Immature natural killer cell (primary cell): ENCODE results near the gene IL17RC. TPM values are rescaled to one million over a fixed set of nuclear protein-coding genes. Genes with fewer than 3 reads are reported as not detected.
"Not testable (repeated sequence)": the region's sequence is repeated elsewhere in the genome, so short reads cannot be mapped to it uniquely, and the experiment has no call there.

Source experiments
- DNase-seq, 3 donors: peaks; one replicate each; pipeline ENCODE4 v3.0.0; 2022; ENCODE audit warnings: mixed read lengths in 1 of 3
- H3K27ac Mint-ChIP-seq, 6 donors: one replicate each; pipeline ENCODE4 v1.8.0; 2020; ENCODE audit warnings: mixed read lengths in 6 of 6, mild to moderate bottlenecking in 5 of 6, inconsistent platforms in 4 of 6, moderate library complexity in 3 of 6
- H3K27me3 Mint-ChIP-seq, 3 donors: one replicate each; pipeline ENCODE4 v1.8.0; 2020 to 2021; ENCODE audit warnings: low read depth in 3 of 3, mild to moderate bottlenecking in 3 of 3, mixed read lengths in 3 of 3, moderate library complexity in 3 of 3, inconsistent platforms in 1 of 3
- H3K36me3 Mint-ChIP-seq, 3 donors: one replicate each; pipeline ENCODE4 v1.8.0; 2020; ENCODE audit warnings: mixed read lengths in 3 of 3, inconsistent platforms in 2 of 3, mild to moderate bottlenecking in 2 of 3
- H3K4me1 Mint-ChIP-seq, 2 donors: one replicate each; pipeline ENCODE4 v1.8.0; 2020; ENCODE audit warnings: inconsistent platforms in 2 of 2, mild to moderate bottlenecking in 2 of 2, mixed read lengths in 2 of 2, moderate library complexity in 1 of 2
- H3K4me3 Mint-ChIP-seq, 5 donors: one replicate each; pipeline ENCODE4 v1.8.0; 2020; ENCODE audit warnings: mild to moderate bottlenecking in 5 of 5, mixed read lengths in 5 of 5, inconsistent platforms in 3 of 5, moderate library complexity in 3 of 5
- H3K9me3 Mint-ChIP-seq, 6 donors: one replicate each; pipeline ENCODE4 v1.8.0; 2020; ENCODE audit warnings: mild to moderate bottlenecking in 6 of 6, mixed read lengths in 6 of 6, inconsistent platforms in 4 of 6, moderate library complexity in 3 of 6
- polyA plus RNA-seq, 3 donors: library from polyadenylated mRNA; unstranded; fragments of 300-500 nt; fragmentation: Illumina TruSeq; gene quantifications; one replicate each; pipeline ENCODE4 v1.2.3, GENCODE V29; 2021

The IL17RC gene, protein sequence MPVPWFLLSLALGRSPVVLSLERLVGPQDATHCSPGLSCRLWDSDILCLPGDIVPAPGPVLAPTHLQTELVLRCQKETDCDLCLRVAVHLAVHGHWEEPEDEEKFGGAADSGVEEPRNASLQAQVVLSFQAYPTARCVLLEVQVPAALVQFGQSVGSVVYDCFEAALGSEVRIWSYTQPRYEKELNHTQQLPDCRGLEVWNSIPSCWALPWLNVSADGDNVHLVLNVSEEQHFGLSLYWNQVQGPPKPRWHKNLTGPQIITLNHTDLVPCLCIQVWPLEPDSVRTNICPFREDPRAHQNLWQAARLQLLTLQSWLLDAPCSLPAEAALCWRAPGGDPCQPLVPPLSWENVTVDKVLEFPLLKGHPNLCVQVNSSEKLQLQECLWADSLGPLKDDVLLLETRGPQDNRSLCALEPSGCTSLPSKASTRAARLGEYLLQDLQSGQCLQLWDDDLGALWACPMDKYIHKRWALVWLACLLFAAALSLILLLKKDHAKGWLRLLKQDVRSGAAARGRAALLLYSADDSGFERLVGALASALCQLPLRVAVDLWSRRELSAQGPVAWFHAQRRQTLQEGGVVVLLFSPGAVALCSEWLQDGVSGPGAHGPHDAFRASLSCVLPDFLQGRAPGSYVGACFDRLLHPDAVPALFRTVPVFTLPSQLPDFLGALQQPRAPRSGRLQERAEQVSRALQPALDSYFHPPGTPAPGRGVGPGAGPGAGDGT
- 10 to 100 TPM in 2 of 3 donors, 1 to 10 TPM in 1; 1.7 to 16.5 (median 12.6) TPM for polyA plus RNA-seq

DNA sequence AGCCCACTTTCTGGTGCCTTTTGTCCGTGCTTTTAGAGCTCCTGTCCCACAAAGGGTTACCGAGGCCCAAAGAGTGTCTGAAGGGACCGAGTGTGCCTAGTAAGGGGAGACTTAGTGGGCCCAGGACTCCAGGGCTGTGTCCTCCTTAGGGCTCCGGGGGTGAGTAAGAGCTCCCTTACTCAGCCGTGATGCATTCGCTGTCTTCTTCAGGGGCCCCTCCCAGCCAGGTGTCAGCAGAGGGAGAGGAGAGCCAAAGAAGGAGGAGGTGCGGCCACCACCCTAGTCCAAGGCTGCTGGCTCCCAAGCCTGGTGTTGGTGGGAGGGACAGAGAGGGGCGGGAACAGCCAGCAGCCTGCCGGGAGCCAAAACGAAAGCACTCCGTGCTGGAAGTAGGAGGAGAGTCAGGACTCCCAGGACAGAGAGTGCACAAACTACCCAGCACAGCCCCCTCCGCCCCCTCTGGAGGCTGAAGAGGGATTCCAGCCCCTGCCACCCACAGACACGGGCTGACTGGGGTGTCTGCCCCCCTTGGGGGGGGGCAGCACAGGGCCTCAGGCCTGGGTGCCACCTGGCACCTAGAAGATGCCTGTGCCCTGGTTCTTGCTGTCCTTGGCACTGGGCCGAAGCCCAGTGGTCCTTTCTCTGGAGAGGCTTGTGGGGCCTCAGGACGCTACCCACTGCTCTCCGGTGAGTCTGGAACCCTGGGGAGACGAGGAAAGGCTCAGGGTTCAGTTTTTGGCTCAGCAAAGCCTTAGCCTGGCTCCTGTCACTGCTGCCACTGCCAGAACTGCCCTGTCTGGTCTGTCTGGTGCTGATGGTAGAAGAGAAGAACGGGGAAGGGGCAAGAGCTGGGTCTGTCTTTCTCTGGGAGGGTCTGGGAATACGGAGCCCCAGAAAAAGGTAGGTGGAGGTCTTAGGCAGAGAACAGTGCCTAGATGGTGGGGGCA is at the start of gene IL17RC:
TSS of gene IL17RC (plus strand) at position 365 of the 947 bp plus-strand sequence. CDS start at position 583, 218 bp downstream.
- Mint-ChIP-seq H3K27ac (peak within 1 kb of the TSS in 1 of 6 donors; percentile 12), H3K36me3 (no peaks in the 10 kb centered on the region), H3K4me1 (peaks cover 10 to 14% of the 10 kb centered on the region in 2 donors), H3K27me3 (peaks cover 0 to 6% (median 6%) of the 10 kb centered on the region in 3 donors), H3K4me3 (peak within 1 kb of the TSS; percentile 72 to 81 (median 79)), H3K9me3 (no peaks in the 10 kb centered on the region)
- DNase-seq = no peak

DNA sequence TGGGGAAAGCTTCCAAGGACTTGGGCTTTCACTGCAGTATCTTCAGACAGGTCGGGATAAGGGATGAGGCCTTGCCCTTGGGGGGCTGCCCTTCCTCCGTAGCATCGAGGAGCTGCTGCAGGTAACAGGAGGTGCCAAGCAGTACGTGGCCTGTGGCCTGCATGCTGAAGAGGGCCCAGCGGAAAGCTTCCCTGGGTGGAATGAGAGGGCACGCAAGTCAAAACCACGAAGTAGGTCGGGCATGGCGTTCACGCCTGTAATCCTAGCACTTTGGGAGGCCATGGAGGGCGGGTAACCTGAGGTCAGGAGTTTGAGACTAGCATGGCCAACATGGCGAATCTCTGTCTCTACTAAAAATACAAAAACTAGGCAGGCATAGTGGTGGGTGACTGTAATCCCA is 49.8 kb upstream of the IL17RC start:
- Mint-ChIP-seq H3K9me3 (no peaks in the 10 kb centered on the region), H3K4me1 (peaks cover 3 to 7% of the 10 kb centered on the region in 2 donors), H3K4me3 (no peak overlapping the region), H3K27me3 (peaks cover 0 to 3% (median 3%) of the 10 kb centered on the region in 3 donors), H3K27ac (no peak overlapping the region), H3K36me3 (no peaks in the 10 kb centered on the region)
- DNase-seq = no peak

DNA sequence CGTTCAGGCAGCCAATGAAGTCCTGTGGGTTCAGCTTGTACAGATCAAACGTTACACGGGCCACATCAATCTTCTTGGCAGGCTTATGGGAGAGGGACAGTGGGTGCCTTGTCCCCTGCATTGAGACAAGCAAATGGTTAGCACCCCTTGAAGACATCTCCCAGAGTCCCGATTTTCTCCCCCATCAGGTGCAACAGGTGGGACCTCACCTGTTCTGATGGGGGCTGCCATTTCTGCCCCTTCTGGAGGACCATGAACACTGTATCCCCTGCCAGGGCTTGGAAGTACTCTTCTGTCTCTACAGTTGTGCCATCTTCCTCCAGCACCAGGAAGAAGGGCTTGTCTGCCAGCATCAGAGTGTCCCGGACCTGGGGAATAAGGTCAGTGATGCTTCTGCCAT is 46.9 kb upstream of the IL17RC start:
- Mint-ChIP-seq H3K27ac (no peak overlapping the region), H3K27me3 (peaks cover 0 to 6% (median 2%) of the 10 kb centered on the region in 3 donors), H3K4me1 (no peaks in the 10 kb centered on the region), H3K4me3 (no peak overlapping the region), H3K36me3 (no peaks in the 10 kb centered on the region), H3K9me3 (no peaks in the 10 kb centered on the region)
- no peak for DNase-seq

DNA sequence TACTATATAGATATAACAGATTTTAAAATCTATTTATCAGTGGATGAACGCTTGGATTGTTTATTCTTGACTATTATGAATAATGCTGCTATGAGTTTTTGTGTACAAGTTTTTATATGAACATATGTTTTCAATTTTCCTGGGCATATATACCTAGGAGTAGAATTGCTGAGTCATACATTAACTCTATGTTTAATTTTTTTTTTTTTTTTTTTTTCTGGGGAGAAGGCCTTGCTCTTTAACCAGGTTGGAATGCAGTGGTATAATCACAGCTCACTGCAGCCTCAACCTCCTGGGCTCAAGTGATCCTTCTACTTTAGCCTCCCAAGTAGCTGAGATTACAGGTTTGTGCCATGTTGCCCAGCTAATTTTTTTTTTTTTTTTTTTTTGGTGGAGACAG is 45.9 kb upstream of the IL17RC start:
- DNase-seq = no peak
- H3K9me3 Mint-ChIP-seq = no peaks in the 10 kb centered on the region
- H3K27me3 Mint-ChIP-seq = peaks cover 2 to 6% (median 2%) of the 10 kb centered on the region in 3 donors
- no peak overlapping the region for H3K4me3 Mint-ChIP-seq
- no peaks in the 10 kb centered on the region for H3K36me3 Mint-ChIP-seq
- H3K4me1 Mint-ChIP-seq = no peaks in the 10 kb centered on the region
- H3K27ac Mint-ChIP-seq = no peak overlapping the region

DNA sequence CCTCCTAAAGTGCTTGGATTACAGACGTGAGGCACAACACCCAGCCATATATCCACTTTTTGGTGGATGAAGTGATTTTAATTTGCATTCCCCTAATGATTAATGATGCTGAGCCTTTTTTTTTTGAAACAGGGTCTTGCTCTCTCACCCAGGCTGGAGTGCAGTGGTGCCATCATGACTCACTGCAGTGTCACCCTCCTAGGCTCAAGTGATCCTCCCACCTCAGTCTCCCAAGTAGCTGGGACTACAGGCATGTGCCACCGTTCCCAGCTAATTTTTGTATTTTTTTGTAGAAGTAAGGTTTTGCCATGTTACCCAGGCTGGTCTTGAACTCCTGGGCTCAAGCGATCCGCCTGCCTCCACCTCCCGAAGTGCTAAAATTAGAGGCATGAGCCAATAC is 44.8 kb upstream of the IL17RC start:
- H3K4me1 Mint-ChIP-seq, H3K4me3 Mint-ChIP-seq, H3K27ac Mint-ChIP-seq, DNase-seq, H3K9me3 Mint-ChIP-seq, H3K27me3 Mint-ChIP-seq, H3K36me3 Mint-ChIP-seq: not testable (repeated sequence)

DNA sequence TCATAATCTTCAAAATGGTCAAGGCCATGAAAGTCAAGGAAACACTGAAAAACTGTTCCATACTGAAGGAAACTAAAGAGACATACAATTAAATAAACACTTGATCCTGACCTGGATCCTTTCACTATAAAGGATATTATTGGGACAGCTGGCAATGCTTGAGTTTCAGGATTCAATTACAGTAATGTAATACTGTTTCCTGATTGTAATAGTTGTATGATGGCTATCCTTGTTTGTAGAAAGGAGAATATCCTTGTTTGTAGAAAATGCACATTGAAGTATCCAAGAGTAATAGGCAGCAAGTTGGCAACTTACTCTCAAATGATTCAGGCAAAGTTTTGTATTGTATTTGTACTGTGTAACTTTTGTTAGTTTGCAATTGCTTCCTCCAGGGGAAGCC is 41.5 kb upstream of the IL17RC start:
- Mint-ChIP-seq H3K27ac (no peak overlapping the region), H3K27me3 (peaks cover 2 to 7% (median 2%) of the 10 kb centered on the region in 3 donors), H3K4me1 (no peaks in the 10 kb centered on the region), H3K4me3 (no peak overlapping the region), H3K9me3 (no peaks in the 10 kb centered on the region), H3K36me3 (no peaks in the 10 kb centered on the region)
- DNase-seq = no peak

DNA sequence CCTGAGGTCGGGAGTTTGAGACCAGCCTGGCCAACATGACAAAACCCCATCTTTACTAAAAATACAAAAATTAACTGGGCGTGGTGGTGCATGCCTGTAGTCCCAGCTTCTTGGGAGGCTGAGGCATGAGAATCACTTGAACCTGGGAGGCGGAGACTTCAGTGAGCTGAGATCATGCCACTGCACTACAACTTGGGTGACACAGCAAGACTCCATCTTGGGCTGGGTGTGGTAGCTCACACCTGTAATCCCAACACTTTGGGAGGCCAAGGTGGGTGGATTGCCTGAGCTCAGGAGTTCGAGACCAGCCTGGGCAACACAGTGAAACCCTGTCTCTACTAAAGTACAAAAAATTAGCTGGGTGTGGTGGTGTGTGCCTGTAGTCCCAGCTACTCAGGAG is 40.6 kb upstream of the IL17RC start:
- not testable (repeated sequence) for H3K9me3 Mint-ChIP-seq, H3K27me3 Mint-ChIP-seq, DNase-seq, H3K36me3 Mint-ChIP-seq, H3K27ac Mint-ChIP-seq, H3K4me1 Mint-ChIP-seq, H3K4me3 Mint-ChIP-seq

DNA sequence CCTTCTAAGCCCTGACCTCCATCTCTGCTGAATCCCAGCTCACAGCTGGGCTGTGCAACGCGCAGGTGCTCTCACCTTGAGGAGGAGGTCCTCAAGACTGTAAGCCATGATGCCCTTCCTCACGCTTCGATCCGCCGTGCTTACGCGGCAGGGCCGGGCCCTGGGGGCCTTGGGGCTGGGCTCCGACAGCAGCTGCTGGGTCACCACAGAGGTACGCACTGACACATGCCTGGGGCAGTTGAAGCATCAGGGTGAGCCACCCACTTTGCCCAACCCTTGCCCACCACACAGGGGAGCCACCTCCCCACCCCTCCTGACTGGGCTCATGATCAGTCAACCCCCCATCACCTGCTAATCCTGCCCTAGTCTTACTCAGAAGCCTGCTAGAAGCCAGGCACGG is 39.9 kb upstream of the IL17RC start:
- H3K4me3 Mint-ChIP-seq = no peak overlapping the region

DNA sequence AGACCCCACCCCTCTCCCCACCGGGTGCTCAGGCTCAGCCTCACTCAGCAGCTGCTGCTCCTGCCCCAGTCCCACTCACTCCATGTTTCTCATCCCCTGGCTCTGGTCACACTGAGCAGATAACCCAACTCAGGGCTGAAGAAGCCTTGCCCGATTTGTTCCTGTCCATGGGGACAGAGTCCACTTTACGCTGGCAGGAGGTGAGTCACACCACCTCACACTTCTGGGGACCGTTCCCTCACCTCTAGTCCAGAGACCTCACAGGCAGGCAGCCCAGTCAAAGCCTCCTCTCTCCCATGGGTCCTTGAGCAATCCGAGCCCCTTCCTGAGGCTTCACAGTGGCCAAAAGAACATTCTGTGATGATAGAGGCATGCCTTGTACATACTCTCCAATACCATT is 38.2 kb upstream of the IL17RC start:
- Mint-ChIP-seq H3K27ac (no peak overlapping the region), H3K4me3 (no peak overlapping the region), H3K9me3 (no peaks in the 10 kb centered on the region), H3K36me3 (no peaks in the 10 kb centered on the region), H3K4me1 (peaks cover 0 to 3% of the 10 kb centered on the region in 2 donors), H3K27me3 (peaks cover 0 to 4% (median 2%) of the 10 kb centered on the region in 3 donors)
- no peak for DNase-seq

More for the DNA sequence above, 39.9 kb upstream of the IL17RC start:
- Mint-ChIP-seq H3K27ac (no peak overlapping the region), H3K27me3 (peaks cover 0 to 7% (median 2%) of the 10 kb centered on the region in 3 donors), H3K9me3 (no peaks in the 10 kb centered on the region), H3K36me3 (no peaks in the 10 kb centered on the region), H3K4me1 (no peaks in the 10 kb centered on the region)
- DNase-seq = no peak

DNA sequence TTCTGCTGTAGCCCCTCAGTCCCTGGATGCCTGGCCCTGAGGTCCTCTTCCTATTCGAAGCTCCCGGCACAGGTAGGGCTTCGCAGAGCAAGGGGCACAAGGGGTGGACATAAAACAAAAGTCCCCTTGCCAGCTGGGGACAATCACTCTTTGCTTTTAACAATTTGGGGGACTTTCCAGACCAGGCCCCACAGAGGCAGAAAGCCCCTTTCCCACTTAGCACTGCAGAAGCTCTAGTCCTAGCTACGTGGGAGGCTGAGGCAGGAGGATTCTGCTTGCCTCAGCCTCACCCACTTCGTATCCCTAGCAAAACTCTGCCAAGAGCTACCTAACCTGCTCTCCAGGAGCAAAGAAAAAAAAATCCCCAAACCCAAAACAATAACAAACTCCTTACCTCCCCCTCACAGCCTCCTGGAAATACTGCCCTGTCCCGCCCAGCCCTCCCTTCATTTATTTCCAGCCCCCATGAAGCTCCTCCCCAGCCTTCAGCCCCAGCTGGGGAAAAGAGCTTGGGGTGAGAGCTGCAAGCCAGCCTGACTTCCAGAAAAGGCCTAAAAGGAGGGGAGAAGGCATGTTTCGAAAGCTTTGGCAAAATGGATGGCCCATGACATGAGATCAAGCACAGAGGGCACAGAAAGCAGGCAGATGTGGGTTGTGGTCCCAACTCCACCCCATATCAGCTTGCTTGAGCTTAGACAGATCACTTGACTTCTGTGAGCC is 36.9 kb upstream of the IL17RC start, which contains the start of gene CIDEC:
TSS of gene CIDEC (minus strand) at position 424 of the 720 bp plus-strand sequence. CDS start 1,767 bp downstream, outside the sequence.
- peaks cover 0 to 7% (median 4%) of the 10 kb centered on the region in 3 donors for H3K27me3 Mint-ChIP-seq
- no peak for DNase-seq
- H3K36me3 Mint-ChIP-seq = no peaks in the 10 kb centered on the region
- no peak within 1 kb of the TSS for H3K27ac Mint-ChIP-seq
- no peaks in the 10 kb centered on the region for H3K9me3 Mint-ChIP-seq
- peaks cover 0 to 8% of the 10 kb centered on the region in 2 donors for H3K4me1 Mint-ChIP-seq
- H3K4me3 Mint-ChIP-seq = no peak within 1 kb of the TSS

DNA sequence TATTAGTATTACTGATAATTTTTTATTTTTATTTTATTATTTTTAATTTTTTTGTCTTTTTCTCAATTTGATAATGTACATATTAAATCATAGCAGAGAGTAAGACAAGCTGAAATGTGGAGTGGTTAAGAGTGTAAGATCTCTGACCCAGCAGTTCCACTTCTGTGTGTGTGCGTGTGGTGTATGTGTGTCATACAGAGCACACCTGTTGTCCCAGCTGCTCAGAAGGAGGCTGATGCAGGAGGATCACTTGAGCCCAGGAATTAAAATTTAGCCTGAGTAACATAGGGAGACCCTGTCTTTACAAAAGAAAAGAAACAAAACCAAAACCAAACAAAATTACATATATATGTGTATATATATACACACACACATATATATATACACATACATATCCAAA is 35.5 kb upstream of the IL17RC start:
- Mint-ChIP-seq H3K36me3 (no peaks in the 10 kb centered on the region), H3K9me3 (no peaks in the 10 kb centered on the region)

DNA sequence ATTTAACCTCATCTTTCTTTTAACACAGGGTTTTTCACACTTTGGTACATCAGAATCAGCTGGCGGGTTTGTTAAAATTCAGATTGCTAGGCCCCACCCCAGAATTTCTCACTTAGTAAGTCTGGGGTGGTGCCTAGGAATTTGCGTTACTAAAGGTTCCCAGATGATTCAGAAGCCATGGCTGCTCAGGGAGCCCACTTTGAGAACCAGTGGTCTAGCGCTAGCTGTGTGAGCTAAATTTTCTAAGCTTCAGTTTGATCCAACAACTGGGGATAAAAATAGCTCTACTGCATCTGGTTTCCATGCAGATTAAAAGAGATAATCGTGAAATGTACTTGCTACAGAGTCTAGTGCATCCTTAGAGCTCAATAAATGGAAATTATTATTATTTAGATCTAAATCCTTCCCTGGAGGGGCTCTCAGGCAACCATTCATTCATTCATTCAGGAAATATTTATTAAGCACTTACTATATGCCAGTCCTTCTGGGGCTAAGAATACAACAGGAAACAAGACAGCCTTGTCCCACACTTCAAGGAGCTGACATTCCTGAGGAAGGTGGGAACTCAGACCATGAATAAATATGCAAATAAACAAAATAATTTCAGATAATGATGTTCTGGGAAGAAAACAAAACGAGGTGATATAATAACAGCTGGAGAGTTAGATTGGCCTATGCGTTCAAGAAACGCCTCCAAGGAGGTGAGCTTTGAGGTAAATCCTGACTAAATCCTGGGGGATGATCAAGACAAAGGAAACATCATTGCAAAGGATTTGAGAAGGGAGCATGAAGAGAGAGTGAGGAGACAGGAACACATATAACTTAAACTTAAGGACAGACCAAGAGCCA is 33.0 kb upstream of the IL17RC start:
- no peaks in the 10 kb centered on the region for H3K36me3 Mint-ChIP-seq
- no peaks in the 10 kb centered on the region for H3K9me3 Mint-ChIP-seq
- H3K27ac Mint-ChIP-seq = peak overlapping the region in 1 of 6 donors; percentile 64
- peaks cover 0 to 8% of the 10 kb centered on the region in 2 donors for H3K4me1 Mint-ChIP-seq
- no peak for DNase-seq
- H3K4me3 Mint-ChIP-seq = peak overlapping the region in 1 of 5 donors; percentile 56
- peaks cover 0 to 5% (median 4%) of the 10 kb centered on the region in 3 donors for H3K27me3 Mint-ChIP-seq

More for the DNA sequence above, 35.5 kb upstream of the IL17RC start:
- Mint-ChIP-seq H3K4me3 (no peak overlapping the region), H3K4me1 (peaks cover 0 to 8% of the 10 kb centered on the region in 2 donors), H3K27me3 (peaks cover 0 to 5% (median 4%) of the 10 kb centered on the region in 3 donors), H3K27ac (no peak overlapping the region)
- no peak for DNase-seq
